ENCODE data around the gene PCDHGA2. TPM values are rescaled to one million over a fixed set of nuclear protein-coding genes. Genes with fewer than 3 reads are reported as not detected.
"Not testable (repeated sequence)": the region's sequence is repeated elsewhere in the genome, so short reads cannot be mapped to it uniquely, and the experiment has no call there.

Gene PCDHGA2
- total RNA-seq, 1 donor from 2014 or later = 0.71 TPM

GRCh38 chr5:141326088-141326854 lies 12.3 kb upstream of the PCDHGA2 start:
- H3K36me3 ChIP-seq = peaks cover 4% of the 10 kb centered on the region
- peak; percentile 65 for DNase-seq (ENCODE audit: low spot score)
- H3K9me3 ChIP-seq (ENCODE audit: low read depth) = peaks cover 6% of the 10 kb centered on the region
- H2AFZ ChIP-seq (replicated peaks) = peak overlapping the region; percentile 81
- TF ChIP-seq EZH2phosphoT487 (IDR thresholded peaks at IDR 0.05) (no peak), EZH2 (IDR thresholded peaks at IDR 0.05) (no peak), CTCF (IDR thresholded peaks at IDR 0.05) (peak; percentile 61)
- no peak overlapping the region for H3K27ac ChIP-seq
- H3K79me2 ChIP-seq (ENCODE audit: low read depth) = no peaks in the 10 kb centered on the region
- H3K27me3 ChIP-seq = no peaks in the 10 kb centered on the region
- Mint-ChIP-seq H3K36me3 (peaks cover 3% of the 10 kb centered on the region), H3K27ac (no peak overlapping the region), H3K9me3 (peaks cover 38% of the 10 kb centered on the region), H3K27me3 (ENCODE audit: insufficient read depth, low read depth) (peaks cover 2% of the 10 kb centered on the region), H3K4me1 (no peaks in the 10 kb centered on the region), H3K4me3 (no peak overlapping the region)
- no peaks in the 10 kb centered on the region for H3K4me1 ChIP-seq
- H3K4me3 ChIP-seq = peak overlapping the region; percentile 27
- peak overlapping the region; percentile 61 for H3K4me2 ChIP-seq
- H3K9ac ChIP-seq = no peak overlapping the region
- H3F3A ChIP-seq (ENCODE audit: low read depth) = no peaks in the 10 kb centered on the region
- no peaks in the 10 kb centered on the region for H4K20me1 ChIP-seq (ENCODE audit: low read depth)

- Histone ChIP-seq H3K4me3 (no peak overlapping the region), H3K36me3 (peaks cover 4% of the 10 kb centered on the region), H3K4me1 (no peaks in the 10 kb centered on the region), H3K79me2 (ENCODE audit: low read depth) (no peaks in the 10 kb centered on the region), H3K4me2 (no peak overlapping the region), H2AFZ (replicated peaks) (no peak overlapping the region), H3K9me3 (ENCODE audit: low read depth) (peaks cover 6% of the 10 kb centered on the region), H4K20me1 (ENCODE audit: low read depth) (no peaks in the 10 kb centered on the region), H3F3A (ENCODE audit: low read depth) (no peaks in the 10 kb centered on the region), H3K27me3 (no peaks in the 10 kb centered on the region), H3K27ac (no peak overlapping the region), H3K9ac (no peak overlapping the region)
- H3K9me3 Mint-ChIP-seq = peaks cover 37% of the 10 kb centered on the region
- H3K27me3 Mint-ChIP-seq (ENCODE audit: insufficient read depth, low read depth) = peaks cover 6% of the 10 kb centered on the region
- H3K4me3 Mint-ChIP-seq = no peak overlapping the region
- TF ChIP-seq EZH2 (IDR thresholded peaks at IDR 0.05) = no peak
- no peak for TF ChIP-seq CTCF (IDR thresholded peaks at IDR 0.05)
- no peak for TF ChIP-seq EZH2phosphoT487 (IDR thresholded peaks at IDR 0.05)
- no peak for DNase-seq (ENCODE audit: low spot score)
- H3K4me1 Mint-ChIP-seq = no peaks in the 10 kb centered on the region
- H3K36me3 Mint-ChIP-seq = no peaks in the 10 kb centered on the region
- no peak overlapping the region for H3K27ac Mint-ChIP-seq
Measured at GRCh38 chr5:141328231-141328630, 10.3 kb upstream of the PCDHGA2 start.

GRCh38 chr5:141330299-141331080 lies 8.1 kb upstream of the PCDHGA2 start, which contains the start of gene PCDHGA1:
Gene PCDHGA1, plus strand, starts transcription at chr5:141330514.
- TF ChIP-seq CTCF (IDR thresholded peaks at IDR 0.05) (peak; percentile 33), EZH2 (IDR thresholded peaks at IDR 0.05) (no peak)
- H3K4me1 Mint-ChIP-seq = no peaks in the 10 kb centered on the region
- peaks cover 6% of the 10 kb centered on the region for H3K9me3 ChIP-seq (ENCODE audit: low read depth)
- no peaks in the 10 kb centered on the region for H4K20me1 ChIP-seq (ENCODE audit: low read depth)
- no peak within 1 kb of the TSS for H3K4me3 ChIP-seq
- no peaks in the 10 kb centered on the region for H3K4me1 ChIP-seq
- H3K27ac ChIP-seq = no peak within 1 kb of the TSS
- no peaks in the 10 kb centered on the region for H3F3A ChIP-seq (ENCODE audit: low read depth)
- peak; percentile 13 for DNase-seq (ENCODE audit: low spot score)
- no peak within 1 kb of the TSS for H3K4me2 ChIP-seq
- H3K36me3 ChIP-seq = peaks cover 4% of the 10 kb centered on the region
- H3K4me3 Mint-ChIP-seq = no peak within 1 kb of the TSS
- H3K27me3 Mint-ChIP-seq (ENCODE audit: insufficient read depth, low read depth) = peaks cover 6% of the 10 kb centered on the region
- H3K79me2 ChIP-seq (ENCODE audit: low read depth) = no peaks in the 10 kb centered on the region
- H3K9me3 Mint-ChIP-seq = peaks cover 44% of the 10 kb centered on the region
- no peak within 1 kb of the TSS for H3K9ac ChIP-seq
- H3K27ac Mint-ChIP-seq = no peak within 1 kb of the TSS
- H2AFZ ChIP-seq (replicated peaks) = no peak within 1 kb of the TSS
- no peaks in the 10 kb centered on the region for H3K36me3 Mint-ChIP-seq
- H3K27me3 ChIP-seq = no peaks in the 10 kb centered on the region

GRCh38 chr5:141332571-141332970 lies 6.0 kb upstream of the PCDHGA2 start:
- H3K27ac ChIP-seq; H3K4me1 Mint-ChIP-seq; DNase-seq (ENCODE audit: low spot score); H3K4me2 ChIP-seq; H3K36me3 ChIP-seq; H3K27ac Mint-ChIP-seq; H3K79me2 ChIP-seq (ENCODE audit: low read depth); H3K4me3 Mint-ChIP-seq; H3K9me3 ChIP-seq (ENCODE audit: low read depth); H4K20me1 ChIP-seq (ENCODE audit: low read depth); H3K9ac ChIP-seq; H3K4me3 ChIP-seq; H3K4me1 ChIP-seq; H3K27me3 Mint-ChIP-seq (ENCODE audit: insufficient read depth, low read depth); H3K27me3 ChIP-seq; H2AFZ ChIP-seq (replicated peaks); H3K36me3 Mint-ChIP-seq; H3F3A ChIP-seq (ENCODE audit: low read depth): not testable (repeated sequence)
- peaks cover 42% of the 10 kb centered on the region for H3K9me3 Mint-ChIP-seq

GRCh38 chr5:141340781-141341354 lies 2.3 kb downstream of the PCDHGA2 start:
- not testable (repeated sequence) for H3K27ac ChIP-seq; H3K9ac ChIP-seq; DNase-seq (ENCODE audit: low spot score); H3K36me3 ChIP-seq; H3F3A ChIP-seq (ENCODE audit: low read depth); H3K27me3 ChIP-seq; H2AFZ ChIP-seq (replicated peaks); H3K4me3 Mint-ChIP-seq; H3K4me1 ChIP-seq; H4K20me1 ChIP-seq (ENCODE audit: low read depth); H3K79me2 ChIP-seq (ENCODE audit: low read depth); H3K36me3 Mint-ChIP-seq; H3K27me3 Mint-ChIP-seq (ENCODE audit: insufficient read depth, low read depth); H3K4me3 ChIP-seq; H3K27ac Mint-ChIP-seq; H3K4me2 ChIP-seq; H3K4me1 Mint-ChIP-seq
- peaks cover 18% of the 10 kb centered on the region for H3K9me3 ChIP-seq (ENCODE audit: low read depth)
- H3K9me3 Mint-ChIP-seq = peaks cover 53% of the 10 kb centered on the region

Data from neural progenitor cell (in vitro differentiated cells).